Mucosa of descending colon (tissue), 3 donors: ENCODE results near the gene KCNK10. TPM values are rescaled to one million over a fixed set of nuclear protein-coding genes. Genes with fewer than 3 reads are reported as not detected.

Experiments used
- ATAC-seq: fragments of 200-7000 bp; cut with Tn5 transposase; one replicate; pipeline ENCODE4 v1.9.1; 2020; ENCODE audit warnings: mild to moderate bottlenecking, moderate library complexity
- DNase-seq, 3 donors: peaks; one replicate each; pipeline ENCODE4 v3.0.0-alpha.2; 2020
- H3K36me3 ChIP-seq: fragments of 200-600 bp; one replicate; pipeline ENCODE4 v1.8.0; 2021; ENCODE audit warnings: low read depth, mild to moderate bottlenecking
- H3K4me1 ChIP-seq: fragments of 200-600 bp; one replicate; pipeline ENCODE4 v1.8.0; 2021; ENCODE audit warnings: low read depth, mild to moderate bottlenecking
- H3K4me3 ChIP-seq: fragments of 200-600 bp; one replicate; pipeline ENCODE4 v1.8.0; 2021; ENCODE audit warnings: mild to moderate bottlenecking
- H3K9me3 ChIP-seq: fragments of 200-600 bp; one replicate; pipeline ENCODE4 v1.8.0; 2021; ENCODE audit warnings: mild to moderate bottlenecking
- CTCF ChIP-seq: fragments of 200-600 bp; IDR thresholded peaks from one replicate; pipeline ENCODE4 v1.8.0; 2022; ENCODE audit warnings: antibody characterized with exemption, mild to moderate bottlenecking
- intact Hi-C, 2 donors: fragments of 100-400 bp; cut with DNase I in 1 of 2; cut with micrococcal nuclease in 1 of 2; formaldehyde crosslinking; loops; one replicate each; pipeline versions ENCODE4 v1.11.0 to v1.11.1; 2022; cut with DNase I, micrococcal nuclease
- total RNA-seq, 3 donors: library from RNA; stranded (reverse); fragmentation: NEBNext Ultra II Directional in 2 of 3; extraction: Animal tissue kit (Norgen Biotek cat#: 25700) in 2 of 3; gene quantifications; one replicate each; pipeline versions ENCODE4 v1.2.1 to v1.2.4, GENCODE V29; 2021 to 2023
- donor health status: DM: no; HTN: no; CAD: no; lungs with moderate emphysema.
- donor health status: DM: no; HTN: no; CAD: no.
- donor health status: DM: no; HTN: yes; CAD: no.

The KCNK10 gene
- total RNA-seq, 3 donors from 2014 or later, result 1.7 to 2.1 (median 2.0) TPM

- no peak for TF ChIP-seq CTCF
- H3K9me3 ChIP-seq, result no peaks in the 10 kb centered on the region
- H3K36me3 ChIP-seq, result no peaks in the 10 kb centered on the region
- ATAC-seq (peak; percentile 16), DNase-seq (peak in 1 of 3 donors; percentile 10)
- no peak overlapping the region for H3K4me3 ChIP-seq
- intact Hi-C loops, result no loop called here
- H3K4me1 ChIP-seq, result no peaks in the 10 kb centered on the region
Observed at GRCh38 chr14:88299865-88300530, 23.1 kb downstream of the KCNK10 start.

- TF ChIP-seq CTCF, result no peak
- H3K9me3 ChIP-seq, result no peaks in the 10 kb centered on the region
- intact Hi-C loops, result no loop called here
- no peak for DNase-seq
- H3K4me1 ChIP-seq, result no peaks in the 10 kb centered on the region
- no peak for ATAC-seq
- H3K4me3 ChIP-seq, result no peak overlapping the region
- H3K36me3 ChIP-seq, result no peaks in the 10 kb centered on the region
Observed at GRCh38 chr14:88297306-88297705, 25.8 kb downstream of the KCNK10 start.

- Histone ChIP-seq H3K9me3 (no peaks in the 10 kb centered on the region), H3K36me3 (no peaks in the 10 kb centered on the region), H3K4me3 (no peak overlapping the region), H3K4me1 (no peaks in the 10 kb centered on the region)
- no peak for ATAC-seq
- no peak for TF ChIP-seq CTCF
- DNase-seq, result no peak
- intact Hi-C loops, result no loop called here
Observed at GRCh38 chr14:88296351-88296750, 26.7 kb downstream of the KCNK10 start.

GRCh38 chr14:88289996-88290395 is 33.1 kb downstream of the KCNK10 start:
- H3K4me1 ChIP-seq, result no peaks in the 10 kb centered on the region
- DNase-seq (no peak), ATAC-seq (no peak)
- H3K36me3 ChIP-seq, result no peaks in the 10 kb centered on the region
- no peak for TF ChIP-seq CTCF
- H3K9me3 ChIP-seq, result no peaks in the 10 kb centered on the region
- H3K4me3 ChIP-seq, result no peak overlapping the region
- intact Hi-C loops, result no loop called here

GRCh38 chr14:88289234-88289633 is 33.8 kb downstream of the KCNK10 start:
- DNase-seq (no peak), ATAC-seq (no peak)
- intact Hi-C loops, result no loop called here
- Histone ChIP-seq H3K9me3 (no peaks in the 10 kb centered on the region), H3K36me3 (no peaks in the 10 kb centered on the region), H3K4me3 (no peak overlapping the region), H3K4me1 (no peaks in the 10 kb centered on the region)
- no peak for TF ChIP-seq CTCF

- H3K36me3 ChIP-seq, result no peaks in the 10 kb centered on the region
- H3K4me1 ChIP-seq, result no peaks in the 10 kb centered on the region
- H3K4me3 ChIP-seq, result no peak overlapping the region
- DNase-seq (no peak), ATAC-seq (no peak)
- no peak for TF ChIP-seq CTCF
- H3K9me3 ChIP-seq, result no peaks in the 10 kb centered on the region
- intact Hi-C loops, result no loop called here
Observed at GRCh38 chr14:88286309-88286708, 36.8 kb downstream of the KCNK10 start.
